Measurements from ENCODE around the gene ZBED4. TPM values are rescaled to one million over a fixed set of nuclear protein-coding genes. Genes with fewer than 3 reads are reported as not detected.

Gene ZBED4
- total and polyA plus RNA-seq, 2 donors (not counting 1 experiment from before 2014, with no cell fraction given): 3.5 to 6.3 TPM

GRCh38 chr22:49825436-49825835 is 28.2 kb upstream of the ZBED4 start:
- peaks cover 66% of the 10 kb centered on the region for H3K79me2 ChIP-seq (ENCODE audit: control insufficient read depth, insufficient read depth, low read length)
- peak overlapping the region; percentile 86 for H3K27ac ChIP-seq (ENCODE audit: insufficient read depth, low read length)
- peak overlapping the region; percentile 49 to 94 (median 78) for H3K4me3 ChIP-seq (replicated peaks in 1 of 4; ENCODE audit: control extremely low read depth in 1 of 4, insufficient read depth in 1 of 4, low read depth in 3 of 4, low read length in 4 of 4)
- peaks cover 4% of the 10 kb centered on the region for H4K20me1 ChIP-seq (ENCODE audit: control insufficient read depth, extremely low read depth, insufficient read depth, low read length)
- TF ChIP-seq CTCF (conservative IDR thresholded peaks at IDR 0.05 in 1 of 2, IDR thresholded peaks at IDR 0.05 in 1 of 2; ENCODE audit: low read depth in 1 of 2, low read length in 2 of 2) (no peak), EZH2 (IDR thresholded peaks at IDR 0.05; ENCODE audit: low read length, missing control alignments) (no peak)
- no peak overlapping the region for H2AFZ ChIP-seq (ENCODE audit: low read length)
- H3K4me1 ChIP-seq (ENCODE audit: control insufficient read depth, extremely low read depth, insufficient read depth, low read length): peaks cover 9% of the 10 kb centered on the region
- DNase-seq (ENCODE audit: low read depth in 2 of 2): peak; percentile 38 to 44
- H3K9ac ChIP-seq (ENCODE audit: insufficient read depth, low read length): peak overlapping the region; percentile 70
- H3K9me3 ChIP-seq (ENCODE audit: control insufficient read depth, insufficient read depth, low read depth, low read length): no peaks in the 10 kb centered on the region
- H3K4me2 ChIP-seq (ENCODE audit: extremely low read depth, insufficient read depth, low read length): peak overlapping the region; percentile 84
- H3K36me3 ChIP-seq (ENCODE audit: control insufficient read depth, insufficient read depth, low read length): peaks cover 21% of the 10 kb centered on the region
- H3K27me3 ChIP-seq (ENCODE audit: control insufficient read depth, insufficient read depth, low read length): no peaks in the 10 kb centered on the region

- peaks cover 9% of the 10 kb centered on the region for H3K4me1 ChIP-seq (ENCODE audit: control insufficient read depth, extremely low read depth, insufficient read depth, low read length)
- H2AFZ ChIP-seq (ENCODE audit: low read length): no peak overlapping the region
- peak overlapping the region; percentile 70 for H3K9ac ChIP-seq (ENCODE audit: insufficient read depth, low read length)
- TF ChIP-seq CTCF (conservative IDR thresholded peaks at IDR 0.05 in 1 of 2, IDR thresholded peaks at IDR 0.05 in 1 of 2; ENCODE audit: low read depth in 1 of 2, low read length in 2 of 2) (no peak), EZH2 (IDR thresholded peaks at IDR 0.05; ENCODE audit: low read length, missing control alignments) (no peak)
- peak overlapping the region; percentile 84 for H3K4me2 ChIP-seq (ENCODE audit: extremely low read depth, insufficient read depth, low read length)
- no peaks in the 10 kb centered on the region for H3K27me3 ChIP-seq (ENCODE audit: control insufficient read depth, insufficient read depth, low read length)
- peaks cover 4% of the 10 kb centered on the region for H4K20me1 ChIP-seq (ENCODE audit: control insufficient read depth, extremely low read depth, insufficient read depth, low read length)
- H3K27ac ChIP-seq (ENCODE audit: insufficient read depth, low read length): peak overlapping the region; percentile 86
- H3K9me3 ChIP-seq (ENCODE audit: control insufficient read depth, insufficient read depth, low read depth, low read length): no peaks in the 10 kb centered on the region
- H3K36me3 ChIP-seq (ENCODE audit: control insufficient read depth, insufficient read depth, low read length): peaks cover 19% of the 10 kb centered on the region
- H3K4me3 ChIP-seq (replicated peaks in 1 of 4; ENCODE audit: control extremely low read depth in 1 of 4, insufficient read depth in 1 of 4, low read depth in 3 of 4, low read length in 4 of 4): peak overlapping the region; percentile 49 to 94 (median 78)
- H3K79me2 ChIP-seq (ENCODE audit: control insufficient read depth, insufficient read depth, low read length): peaks cover 60% of the 10 kb centered on the region
- DNase-seq (ENCODE audit: low read depth in 2 of 2): peak; percentile 47 to 48
Observed at GRCh38 chr22:49825944-49826602, 27.6 kb upstream of the ZBED4 start.

- peaks cover 53% of the 10 kb centered on the region for H3K79me2 ChIP-seq (ENCODE audit: control insufficient read depth, insufficient read depth, low read length)
- no peaks in the 10 kb centered on the region for H3K9me3 ChIP-seq (ENCODE audit: control insufficient read depth, insufficient read depth, low read depth, low read length)
- peak overlapping the region; percentile 70 for H3K9ac ChIP-seq (ENCODE audit: insufficient read depth, low read length)
- H4K20me1 ChIP-seq (ENCODE audit: control insufficient read depth, extremely low read depth, insufficient read depth, low read length): peaks cover 2% of the 10 kb centered on the region
- TF ChIP-seq CTCF (conservative IDR thresholded peaks at IDR 0.05 in 1 of 2, IDR thresholded peaks at IDR 0.05 in 1 of 2; ENCODE audit: low read depth in 1 of 2, low read length in 2 of 2) (no peak), EZH2 (IDR thresholded peaks at IDR 0.05; ENCODE audit: low read length, missing control alignments) (no peak)
- DNase-seq (ENCODE audit: low read depth in 2 of 2): peak; percentile 50 to 55
- peak overlapping the region; percentile 86 for H3K27ac ChIP-seq (ENCODE audit: insufficient read depth, low read length)
- H3K4me3 ChIP-seq (replicated peaks in 1 of 4; ENCODE audit: control extremely low read depth in 1 of 4, insufficient read depth in 1 of 4, low read depth in 3 of 4, low read length in 4 of 4): peak overlapping the region; percentile 49 to 94 (median 78)
- no peak overlapping the region for H2AFZ ChIP-seq (ENCODE audit: low read length)
- H3K4me2 ChIP-seq (ENCODE audit: extremely low read depth, insufficient read depth, low read length): peak overlapping the region; percentile 84
- H3K4me1 ChIP-seq (ENCODE audit: control insufficient read depth, extremely low read depth, insufficient read depth, low read length): peaks cover 7% of the 10 kb centered on the region
- H3K36me3 ChIP-seq (ENCODE audit: control insufficient read depth, insufficient read depth, low read length): peaks cover 16% of the 10 kb centered on the region
- H3K27me3 ChIP-seq (ENCODE audit: control insufficient read depth, insufficient read depth, low read length): peaks cover 3% of the 10 kb centered on the region
Observed at GRCh38 chr22:49826603-49827270, 26.9 kb upstream of the ZBED4 start.

Data from fibroblast of lung (primary cell).